ENCODE measurements around the gene SLC5A8.

DNA sequence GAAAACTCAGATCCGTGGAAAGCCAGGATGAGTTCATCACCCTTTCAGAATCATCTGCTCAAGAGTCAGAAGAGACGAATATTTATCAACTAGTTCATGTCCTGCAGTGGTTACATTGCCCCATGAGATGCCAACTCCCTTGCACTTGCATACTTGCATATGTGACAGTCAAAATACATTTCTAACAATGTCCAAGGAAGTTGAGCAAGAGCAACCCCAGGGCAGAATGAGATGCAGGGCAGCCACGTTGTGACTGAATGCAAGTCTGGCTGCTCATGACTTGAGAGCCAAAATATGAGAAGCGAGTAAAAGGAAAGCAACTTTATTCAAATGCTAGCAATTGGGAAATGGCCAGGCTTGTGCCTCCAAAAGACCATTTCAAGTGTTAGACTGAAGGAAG, 46.2 kb upstream of the SLC5A8 start:
- TF ChIP-seq, protein P1, sequence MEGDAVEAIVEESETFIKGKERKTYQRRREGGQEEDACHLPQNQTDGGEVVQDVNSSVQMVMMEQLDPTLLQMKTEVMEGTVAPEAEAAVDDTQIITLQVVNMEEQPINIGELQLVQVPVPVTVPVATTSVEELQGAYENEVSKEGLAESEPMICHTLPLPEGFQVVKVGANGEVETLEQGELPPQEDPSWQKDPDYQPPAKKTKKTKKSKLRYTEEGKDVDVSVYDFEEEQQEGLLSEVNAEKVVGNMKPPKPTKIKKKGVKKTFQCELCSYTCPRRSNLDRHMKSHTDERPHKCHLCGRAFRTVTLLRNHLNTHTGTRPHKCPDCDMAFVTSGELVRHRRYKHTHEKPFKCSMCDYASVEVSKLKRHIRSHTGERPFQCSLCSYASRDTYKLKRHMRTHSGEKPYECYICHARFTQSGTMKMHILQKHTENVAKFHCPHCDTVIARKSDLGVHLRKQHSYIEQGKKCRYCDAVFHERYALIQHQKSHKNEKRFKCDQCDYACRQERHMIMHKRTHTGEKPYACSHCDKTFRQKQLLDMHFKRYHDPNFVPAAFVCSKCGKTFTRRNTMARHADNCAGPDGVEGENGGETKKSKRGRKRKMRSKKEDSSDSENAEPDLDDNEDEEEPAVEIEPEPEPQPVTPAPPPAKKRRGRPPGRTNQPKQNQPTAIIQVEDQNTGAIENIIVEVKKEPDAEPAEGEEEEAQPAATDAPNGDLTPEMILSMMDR (IDR thresholded peaks at IDR 0.05): no peak
- TF ChIP-seq POLR2A (IDR thresholded peaks at IDR 0.05) (no peak), POLR2AphosphoS5 (IDR thresholded peaks at IDR 0.05) (no peak)
